NCI-H2029 treated with DMSO at 0.1 percent for 48 hours (cell line): ENCODE results near the gene BAG5.

Experiments
- DNase-seq: peaks from one replicate; lab custom pipeline; 2025; lab: John Stamatoyannopoulos, UW

BAG5 gene

DNA sequence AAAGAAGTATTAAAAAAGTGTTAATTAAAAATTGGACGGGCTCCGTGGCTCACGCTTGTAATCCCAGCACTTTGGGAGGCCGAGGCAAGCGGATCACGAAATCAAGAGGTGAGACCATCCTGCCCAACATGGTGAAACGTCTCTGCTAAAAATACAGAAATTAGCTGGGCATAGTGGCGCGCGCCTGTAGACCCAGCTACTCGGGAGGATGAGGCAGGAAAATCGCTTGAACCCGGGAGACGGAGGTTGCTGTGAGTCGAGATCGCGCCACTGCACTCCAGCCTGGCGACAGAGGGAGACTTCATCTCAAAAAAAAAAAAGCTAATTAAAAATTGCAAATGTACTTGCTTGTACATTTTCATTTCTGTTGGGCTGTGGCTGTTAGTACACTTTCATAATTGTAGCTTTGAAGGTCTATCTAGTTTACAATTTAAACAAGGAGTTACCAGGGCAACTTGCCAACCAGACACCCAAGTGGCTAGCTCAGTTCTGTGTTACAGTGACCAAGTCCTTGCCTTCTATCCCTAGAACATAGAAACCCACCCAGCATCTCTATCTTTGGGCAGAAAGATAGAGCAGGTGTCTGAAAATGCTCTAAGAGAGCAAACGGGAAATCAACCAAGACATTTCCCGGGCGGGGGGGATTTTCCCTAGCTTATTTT is 1.5 kb upstream of the BAG5 start:
- DNase-seq: no peak

- no peak for DNase-seq
Measured at GRCh38 chr14:103563226-103563620, 766 bp upstream of the BAG5 start.

GRCh38 chr14:103562179-103562428 is 353 bp downstream of the BAG5 start:
- DNase-seq: no peak

- no peak for DNase-seq
Measured at GRCh38 chr14:103561381-103562178, 877 bp downstream of the BAG5 start.

GRCh38 chr14:103560691-103561090 is 1.8 kb downstream of the BAG5 start:
- DNase-seq: no peak

DNA sequence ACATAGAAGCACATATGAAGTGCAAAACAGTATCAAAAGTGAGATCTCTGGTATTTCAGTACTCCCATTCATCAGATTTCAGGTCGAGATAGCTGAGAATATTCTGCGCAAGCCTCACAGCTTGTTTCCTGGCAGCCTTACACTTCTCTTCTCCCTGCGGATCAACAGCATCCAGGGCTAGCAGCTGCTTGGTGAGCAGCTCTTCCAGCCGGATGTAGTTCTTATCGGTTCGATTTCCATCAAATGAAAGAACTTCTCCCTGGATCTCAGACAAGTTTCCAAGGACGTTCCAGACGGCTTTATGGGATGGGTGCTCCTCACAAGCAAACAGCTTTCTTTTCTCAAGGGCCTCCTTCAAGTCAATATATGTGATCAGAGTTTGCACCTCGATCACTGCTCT is 2.7 kb downstream of the BAG5 start:
- DNase-seq: no peak

DNA sequence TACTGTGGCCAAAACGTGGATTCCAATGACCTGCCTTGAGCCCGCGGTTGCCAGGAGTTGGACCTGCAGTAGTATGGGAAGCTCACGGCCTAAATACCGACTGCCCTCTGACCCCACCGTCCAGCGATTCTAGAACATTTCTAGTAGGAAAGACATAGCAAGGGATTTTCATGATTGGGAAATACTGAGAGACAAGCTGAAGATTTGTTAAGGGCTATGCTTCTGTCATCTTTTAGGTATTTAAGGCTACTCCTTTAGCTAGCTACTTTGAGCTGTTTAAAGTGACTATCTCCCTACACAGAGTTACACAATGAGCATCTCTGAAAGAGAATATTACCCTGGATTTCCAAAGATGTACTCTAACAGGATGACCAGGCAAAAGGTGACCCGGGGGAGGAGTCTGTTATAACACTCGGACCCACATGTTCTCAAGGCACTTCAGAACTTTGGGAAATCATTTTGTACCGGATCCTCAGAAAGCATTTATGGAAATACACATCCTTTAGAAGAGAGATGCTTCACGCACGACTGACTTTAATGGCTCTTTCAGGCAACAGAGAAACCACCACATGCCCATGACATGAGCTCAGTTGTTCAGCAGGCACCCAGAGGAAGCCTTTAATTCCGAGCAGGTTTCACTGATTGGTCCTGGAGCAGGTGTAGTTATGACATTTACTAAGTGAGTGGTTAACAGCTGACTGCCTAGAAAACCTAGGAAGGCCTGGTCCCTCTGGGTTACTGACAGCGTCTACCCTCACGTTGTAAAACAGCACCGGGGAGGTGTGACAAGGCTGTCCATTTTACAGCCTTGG is 4.2 kb downstream of the BAG5 start:
- no peak for DNase-seq

DNA sequence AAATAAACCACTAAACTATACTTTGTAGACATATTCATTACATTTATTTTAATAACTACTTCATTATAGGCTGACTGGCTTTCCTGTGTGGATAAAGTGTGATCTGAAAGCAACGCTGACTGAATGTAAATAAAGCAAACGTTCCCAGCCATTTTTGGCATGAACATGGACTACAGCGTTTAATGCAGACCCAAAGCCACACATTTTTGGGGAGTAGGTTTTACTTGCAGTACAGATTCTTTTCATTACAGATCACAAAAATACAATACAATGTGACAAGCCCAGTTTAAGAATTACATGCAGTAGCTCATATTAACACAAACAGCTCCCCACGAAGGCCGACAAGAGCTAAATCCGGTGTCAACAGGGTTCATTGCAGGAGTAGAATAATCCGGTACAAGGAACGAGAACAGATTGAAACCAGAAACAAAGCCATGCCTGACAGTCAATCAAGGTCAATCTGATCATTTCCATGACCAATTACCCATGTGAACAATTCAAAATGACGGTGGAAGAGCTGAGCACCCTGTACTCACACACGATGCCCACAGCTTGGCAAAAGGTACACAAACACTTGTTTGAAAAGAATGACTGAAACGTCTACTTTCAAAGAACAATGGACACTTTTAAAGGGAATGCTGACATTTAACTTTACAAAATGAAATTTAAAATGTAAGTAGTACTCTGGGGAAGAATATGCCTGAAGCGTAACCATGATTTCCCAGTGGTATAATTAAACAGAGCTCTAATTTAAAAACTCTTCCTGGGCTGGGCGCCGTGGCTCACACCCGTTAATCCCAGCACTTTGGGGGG is 5.3 kb downstream of the BAG5 start:
- DNase-seq: no peak

DNA sequence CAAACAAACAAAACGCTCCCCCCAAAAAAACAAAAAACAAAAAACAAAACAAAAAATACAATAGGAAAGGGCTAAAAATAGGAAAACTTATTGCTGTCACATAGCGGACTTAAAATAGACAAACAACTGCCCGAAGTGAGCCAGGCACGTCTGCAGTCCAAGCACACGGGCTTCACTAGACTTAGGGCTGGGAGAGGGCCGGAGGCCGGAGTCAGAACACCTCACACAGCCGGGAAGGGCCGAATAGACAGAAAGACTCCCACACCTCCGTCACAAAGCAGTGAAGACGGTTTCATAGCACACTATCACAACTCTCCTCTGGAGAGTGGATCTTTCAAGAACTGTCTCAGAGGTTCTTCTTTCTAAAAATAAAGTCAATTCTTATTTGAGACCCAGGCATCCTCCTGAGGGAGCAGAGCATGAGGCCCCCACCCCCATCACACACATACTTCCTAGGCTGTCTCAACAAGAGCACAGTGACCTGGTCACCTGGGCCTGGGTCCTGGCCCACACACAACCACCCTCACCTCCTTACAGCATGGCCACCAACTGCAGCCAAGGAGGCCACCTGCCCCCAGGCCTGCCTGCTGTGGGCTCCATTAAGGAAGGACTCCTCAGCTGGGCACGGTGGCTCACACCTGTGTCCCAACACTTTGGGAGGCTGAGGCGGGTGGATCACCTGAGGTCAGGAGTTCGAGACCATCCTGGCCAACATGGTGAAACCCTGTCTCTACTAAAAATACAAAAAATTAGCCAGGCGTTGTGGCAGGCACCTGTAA is 6.7 kb downstream of the BAG5 start:
- no peak for DNase-seq

GRCh38 chr14:103552846-103553210 is 9.6 kb downstream of the BAG5 start:
- DNase-seq: no peak

DNA sequence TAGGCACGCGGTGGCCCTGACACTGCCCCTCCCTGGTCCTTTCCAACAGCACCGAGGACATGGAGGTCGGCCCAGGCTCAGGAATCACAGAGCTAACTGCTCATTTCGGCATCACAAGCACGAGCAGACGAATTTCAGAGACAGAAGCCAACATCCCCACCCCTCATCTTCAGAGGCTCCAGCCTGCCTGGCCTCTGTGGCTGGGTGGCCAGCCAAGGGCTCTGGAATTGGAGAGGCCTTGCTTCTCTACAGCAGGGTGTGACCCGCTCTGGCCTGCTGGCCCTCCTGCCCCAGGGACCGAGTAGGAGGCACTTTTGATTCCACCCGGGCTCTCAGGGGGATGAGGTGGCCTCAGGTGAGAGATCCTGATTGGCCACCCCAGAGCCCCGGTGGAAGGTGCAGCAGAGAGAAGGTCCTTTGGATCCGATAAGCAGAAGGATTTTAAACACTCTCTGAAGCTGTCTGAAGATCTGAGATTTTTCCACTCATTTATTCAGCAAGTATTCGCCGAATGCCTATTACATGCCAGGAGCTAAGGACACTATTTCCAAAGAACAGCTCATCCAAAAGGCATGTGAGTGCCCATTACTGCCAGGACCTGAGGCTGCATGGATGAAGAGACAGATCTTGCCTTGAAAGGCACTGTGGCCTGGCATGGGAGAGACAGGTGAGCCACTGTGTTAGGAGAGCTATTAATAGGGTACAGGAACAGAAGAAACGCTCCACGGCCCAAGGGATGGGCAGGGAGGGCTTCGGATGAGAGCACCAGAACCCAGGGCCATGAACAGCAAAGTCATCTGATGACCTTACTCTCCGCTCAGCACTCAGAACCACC is 10.2 kb downstream of the BAG5 start:
- DNase-seq: no peak

GRCh38 chr14:103551338-103551762 is 11.1 kb downstream of the BAG5 start:
- DNase-seq: no peak

DNA sequence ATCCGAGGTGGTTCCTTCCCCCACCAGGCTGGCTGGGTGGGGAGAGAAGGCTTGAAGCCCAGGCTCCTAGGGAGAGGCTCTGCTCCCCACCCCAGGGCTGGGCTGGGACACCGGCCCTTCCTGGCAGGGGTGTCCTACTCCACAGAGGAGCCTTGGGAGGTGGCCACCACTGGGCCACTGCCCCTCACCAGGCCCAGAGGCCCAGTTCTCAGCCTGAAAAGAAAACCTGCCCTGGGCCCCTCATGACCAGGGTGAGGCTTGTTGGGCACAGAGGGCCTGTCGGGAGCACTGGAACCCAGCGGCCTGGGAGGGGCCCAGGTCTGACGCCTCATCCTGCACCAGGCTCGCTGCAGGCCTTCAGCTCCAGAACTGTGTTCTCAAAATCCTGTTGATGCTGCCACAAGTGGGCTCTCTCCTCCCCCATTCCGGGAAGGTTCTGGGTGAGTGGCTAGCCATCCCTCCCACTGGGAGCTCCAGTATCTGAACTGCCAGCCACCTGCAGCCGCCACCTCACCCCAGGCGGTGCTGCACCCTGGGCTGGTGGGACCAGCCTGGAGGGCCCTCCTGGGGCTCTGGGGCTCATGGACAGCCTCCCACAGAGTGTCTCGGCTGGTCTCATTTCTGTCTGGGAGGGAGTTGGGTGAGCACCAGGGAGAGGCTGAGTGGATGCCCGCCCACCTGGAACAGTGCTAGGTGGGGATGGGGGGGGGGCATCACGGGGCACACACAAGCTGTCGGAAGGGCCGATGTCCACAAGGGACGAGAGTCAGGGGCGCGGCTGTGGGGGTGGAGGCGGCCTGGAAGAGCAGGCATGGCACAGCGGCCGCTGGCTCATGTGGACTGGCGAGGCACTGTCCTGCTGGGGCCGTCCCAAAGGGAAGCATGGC is 11.8 kb downstream of the BAG5 start:
- no peak for DNase-seq

DNA sequence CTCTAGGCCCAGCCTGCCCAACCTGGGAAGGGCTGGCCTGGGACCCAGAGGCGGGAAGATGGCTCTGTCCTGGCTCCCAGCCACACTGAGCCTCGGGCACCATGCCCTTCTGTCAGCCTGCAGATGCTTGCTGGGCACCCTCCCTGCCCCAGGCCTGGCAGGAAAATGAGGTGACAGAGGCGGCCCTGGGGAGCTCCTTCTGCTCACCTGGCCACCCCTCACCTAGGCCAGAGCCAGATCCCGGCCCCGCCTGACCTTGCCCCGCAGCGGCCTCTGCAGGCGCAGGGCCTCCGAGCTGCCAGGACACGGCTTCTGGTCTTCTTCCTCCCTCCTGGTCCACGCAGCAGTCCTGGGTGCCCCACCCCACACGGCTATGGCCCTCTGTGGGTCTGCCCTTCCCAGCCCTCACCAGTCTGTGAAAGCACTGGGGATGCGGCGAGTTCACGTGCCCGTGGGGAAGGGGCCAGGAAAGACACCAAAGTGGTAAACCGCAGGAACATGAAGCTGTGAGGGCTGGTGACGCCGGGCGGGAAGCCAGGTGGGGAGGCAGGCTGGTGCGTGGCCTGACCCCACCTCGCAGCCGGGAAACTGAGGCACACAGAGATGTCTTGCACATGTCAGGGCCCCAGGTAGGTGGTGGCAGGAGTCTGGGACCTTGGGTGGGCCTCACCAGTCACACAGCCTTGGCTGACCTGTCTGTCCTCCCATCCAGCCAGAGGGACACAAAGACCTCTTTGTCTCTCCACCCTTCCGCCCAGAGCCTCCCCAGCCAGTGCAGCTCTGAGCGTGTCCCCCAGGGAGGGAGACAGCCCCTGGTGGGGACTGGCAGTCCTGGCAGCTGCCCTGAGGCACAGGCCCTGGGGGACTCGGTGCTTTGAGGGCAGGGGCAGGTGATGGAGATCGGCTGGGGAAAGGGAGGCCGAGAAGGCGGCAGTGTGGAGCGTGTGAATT is 12.8 kb downstream of the BAG5 start:
- no peak for DNase-seq

DNA sequence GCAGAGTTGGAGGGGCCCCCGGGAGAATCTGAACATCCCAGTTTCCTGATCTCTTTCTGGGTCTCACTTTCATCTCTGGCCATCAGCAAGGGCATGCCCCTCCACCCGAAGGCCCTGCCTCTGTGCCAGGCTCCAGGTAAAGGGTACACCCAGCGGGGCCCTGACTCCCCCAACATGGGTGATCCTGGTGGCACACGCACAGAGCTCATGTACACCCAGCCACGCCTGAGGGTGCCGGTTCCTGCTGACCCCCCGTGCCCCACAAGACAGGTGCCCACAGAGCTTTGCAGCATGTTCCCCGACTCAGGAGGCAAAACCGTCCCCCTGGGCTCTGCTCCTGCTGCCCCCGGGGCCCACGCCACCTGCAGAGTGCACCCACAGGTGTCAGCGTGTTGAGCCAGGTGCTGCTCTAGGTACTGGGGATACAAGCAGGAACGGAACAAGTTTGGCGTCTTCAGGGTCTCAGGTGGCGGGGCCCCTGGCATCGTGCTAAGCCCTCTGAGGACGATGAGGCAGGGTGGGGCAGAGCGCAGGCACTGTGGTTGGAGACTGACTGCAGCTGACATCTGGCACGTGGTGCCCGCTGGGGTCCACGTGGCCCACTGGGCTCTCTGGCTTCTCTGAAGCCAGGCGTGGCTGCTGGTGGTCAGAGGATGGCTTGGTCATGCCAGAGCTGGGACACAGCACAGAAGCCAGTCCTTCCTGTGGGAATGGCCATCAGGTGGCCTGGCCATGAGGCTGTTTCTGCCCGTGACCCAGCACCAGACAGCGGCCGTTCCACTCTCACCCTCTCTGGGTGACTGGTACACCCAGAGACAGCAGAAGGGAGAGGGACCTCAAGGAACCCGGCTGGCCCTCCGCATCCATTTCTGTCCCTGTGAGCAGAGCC is 13.8 kb downstream of the BAG5 start:
- DNase-seq: no peak

DNA sequence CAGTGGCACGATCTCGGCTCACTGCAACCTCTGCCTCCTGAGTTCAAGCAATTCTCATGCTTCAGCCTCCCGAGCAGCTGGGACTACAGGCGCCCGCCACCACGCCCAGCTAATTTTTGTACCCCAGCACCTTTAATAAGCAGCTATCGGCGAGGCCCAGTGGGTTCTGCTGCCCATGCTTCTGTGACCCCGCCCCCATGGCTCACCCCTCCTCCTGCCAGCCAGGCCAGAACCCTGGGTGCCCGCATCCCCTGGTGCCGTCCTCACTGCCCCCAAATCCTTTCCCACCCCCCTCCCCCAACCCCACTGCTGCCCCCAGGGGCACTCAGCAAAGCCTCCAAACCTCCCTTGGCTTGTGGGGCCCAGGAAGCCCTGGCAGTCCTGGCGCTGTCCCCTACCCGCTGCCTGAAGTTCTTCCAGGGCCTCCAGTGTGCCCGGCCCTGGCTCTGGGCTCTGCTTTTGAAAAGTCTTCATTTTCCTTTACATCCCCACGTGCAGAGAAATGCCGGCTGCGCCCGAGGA is 14.5 kb downstream of the BAG5 start:
- DNase-seq: no peak

- DNase-seq: no peak
Measured at GRCh38 chr14:103547455-103547940, 15.0 kb downstream of the BAG5 start.
